GM19240 (cell line): ENCODE data around the gene LAMA5.

Source experiments
- DNase-seq: peaks from one replicate; pipeline ENCODE4 v3.0.0; 2011; ENCODE audit warnings: low spot score; ENCODE audit not compliant: insufficient read length

Gene LAMA5

DNA sequence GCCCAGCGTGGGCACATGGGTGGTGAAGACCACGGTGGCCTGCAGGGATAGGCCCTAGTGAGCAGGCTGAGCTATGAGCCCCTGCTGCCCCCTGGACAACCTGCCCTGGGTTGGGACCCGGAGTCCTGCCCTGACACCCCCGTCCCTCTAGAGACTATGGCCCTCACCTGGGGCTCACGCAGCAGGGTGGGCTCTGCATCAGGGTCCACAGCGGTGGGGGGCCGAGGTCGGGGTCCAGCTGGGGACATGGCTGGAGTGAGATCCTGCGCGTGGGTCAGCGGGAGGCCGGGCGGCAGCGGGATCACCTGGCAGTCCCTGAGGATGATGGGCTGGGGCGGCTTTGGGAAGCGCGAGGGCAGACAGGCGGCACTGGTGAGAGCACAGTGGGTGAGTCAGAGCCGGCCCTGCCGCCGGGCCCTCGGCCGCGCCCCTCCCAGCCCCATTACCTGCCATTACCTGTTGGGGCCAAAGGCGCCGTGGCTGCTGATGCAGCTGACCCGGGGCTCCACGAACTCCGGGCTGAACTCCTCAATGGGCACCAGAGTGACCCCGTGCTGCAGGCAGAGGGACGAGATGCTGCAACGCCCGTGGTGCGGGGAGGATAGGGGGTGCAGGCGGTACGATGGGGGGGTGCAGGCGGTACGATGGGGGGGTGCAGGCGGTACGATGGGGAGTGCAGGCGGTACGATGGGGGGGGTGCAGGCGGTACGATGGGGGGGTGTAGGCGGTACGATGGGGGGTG lies 36.4 kb downstream of the LAMA5 start:
- DNase-seq = no peak

- no peak for DNase-seq
Measured at GRCh38 chr20:62329389-62330377, 37.4 kb downstream of the LAMA5 start.

DNA sequence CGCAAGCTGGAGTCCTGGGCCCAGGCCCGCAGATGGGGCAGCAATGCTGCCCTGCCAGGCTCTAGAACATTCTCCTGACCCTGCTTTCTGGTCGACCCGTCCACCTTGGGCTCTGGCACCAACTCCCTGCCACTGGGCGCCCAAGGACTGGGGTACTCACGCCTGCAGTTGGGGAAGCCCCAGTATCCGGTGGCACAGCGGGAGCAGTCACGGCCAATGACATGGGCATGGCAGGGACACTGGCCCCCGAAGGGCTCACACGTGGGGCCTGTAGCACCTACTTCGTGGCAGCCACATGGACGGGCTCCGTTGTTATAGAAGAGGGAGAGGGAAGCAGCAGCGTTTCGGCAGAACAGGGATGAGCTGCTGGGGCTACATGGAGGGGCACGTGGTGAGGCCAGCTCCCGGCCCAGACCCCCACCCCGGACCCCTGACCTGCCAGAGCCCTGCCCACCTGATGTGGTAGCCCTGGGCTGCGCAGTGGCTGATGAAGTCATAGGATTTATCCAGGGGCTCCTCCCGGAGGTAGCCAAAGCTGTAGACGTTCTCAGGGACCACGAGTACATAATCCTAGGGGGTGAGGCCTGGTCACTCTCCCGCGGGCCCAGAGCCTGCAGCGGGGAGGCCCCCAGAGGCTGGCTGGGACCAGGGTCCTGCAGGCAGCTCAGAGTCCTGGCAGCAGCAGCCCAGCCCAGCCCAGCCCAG lies 38.3 kb downstream of the LAMA5 start:
- no peak for DNase-seq

DNA sequence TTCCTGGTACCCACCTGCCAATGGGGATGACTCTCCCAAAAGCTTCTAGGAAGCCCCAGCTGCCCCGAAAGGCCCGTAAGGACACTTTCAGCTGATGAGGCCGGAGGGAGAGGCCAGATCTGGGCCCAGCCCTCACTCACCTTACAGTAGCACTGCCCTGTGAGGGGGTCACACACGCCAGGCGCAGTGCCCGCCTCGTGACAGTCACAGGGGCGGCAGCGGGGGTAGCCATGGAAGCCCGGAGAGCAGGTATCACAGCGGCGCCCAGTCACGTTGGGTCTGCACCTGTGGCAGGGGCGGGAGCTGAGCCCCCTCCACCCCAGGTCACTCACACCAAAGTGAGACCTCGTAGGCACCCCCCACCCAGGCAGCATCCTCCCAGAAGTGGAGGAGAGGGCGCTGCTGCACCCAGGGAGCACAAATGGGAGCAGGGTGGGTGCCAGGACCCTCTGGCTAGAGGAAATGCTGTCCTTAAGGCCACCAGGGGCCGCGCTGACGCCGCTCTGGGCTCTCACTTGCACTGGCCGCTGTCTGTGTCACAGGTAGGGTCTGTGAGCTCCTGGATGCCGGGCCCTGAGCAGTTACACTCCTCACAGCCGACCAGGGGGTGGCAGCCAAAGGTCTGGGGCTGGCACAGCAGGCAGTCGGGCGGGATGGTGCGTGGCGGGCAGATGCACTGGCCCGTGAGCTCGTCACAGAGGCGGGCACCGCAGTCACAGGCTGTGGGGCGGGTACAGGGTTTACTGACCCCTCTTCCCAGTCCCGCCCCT lies 39.2 kb downstream of the LAMA5 start:
- no peak for DNase-seq

DNA sequence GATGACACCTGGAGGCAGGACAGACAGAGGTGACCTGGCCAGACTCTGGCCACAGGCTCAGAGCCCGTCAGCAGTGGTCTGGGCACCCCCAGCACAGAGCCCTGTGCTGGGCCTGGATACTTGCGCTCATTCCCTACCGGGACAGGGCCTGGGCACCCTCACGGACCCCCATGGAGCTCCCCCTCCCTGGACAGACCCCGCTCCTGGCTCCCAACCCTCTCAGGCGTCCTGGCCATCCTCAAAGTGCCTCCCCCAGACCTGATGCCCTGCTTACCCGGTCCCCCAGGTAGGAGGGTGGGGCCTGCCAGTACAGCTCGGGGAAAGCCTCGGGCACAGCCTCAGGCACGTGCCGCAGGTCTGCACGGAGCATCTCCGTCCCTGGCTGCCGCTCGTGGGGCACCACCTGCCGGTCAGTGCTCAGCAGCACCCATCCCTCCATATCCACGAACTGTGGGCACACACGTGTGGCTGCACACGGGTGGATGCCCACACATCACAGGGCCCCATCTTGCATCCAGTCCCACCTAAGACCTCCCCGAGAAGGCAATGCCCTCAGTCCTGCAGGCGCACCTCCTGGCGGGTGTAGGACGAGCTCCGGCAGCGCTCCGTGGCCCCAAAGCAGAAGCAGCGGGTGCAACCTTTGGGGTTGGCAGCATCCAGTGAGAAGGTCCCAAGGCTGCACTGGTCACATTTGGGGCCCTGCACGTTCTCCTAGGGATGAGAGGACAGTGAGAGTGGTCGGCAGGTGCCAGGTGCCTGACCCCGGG lies 40.0 kb downstream of the LAMA5 start:
- DNase-seq = no peak

DNA sequence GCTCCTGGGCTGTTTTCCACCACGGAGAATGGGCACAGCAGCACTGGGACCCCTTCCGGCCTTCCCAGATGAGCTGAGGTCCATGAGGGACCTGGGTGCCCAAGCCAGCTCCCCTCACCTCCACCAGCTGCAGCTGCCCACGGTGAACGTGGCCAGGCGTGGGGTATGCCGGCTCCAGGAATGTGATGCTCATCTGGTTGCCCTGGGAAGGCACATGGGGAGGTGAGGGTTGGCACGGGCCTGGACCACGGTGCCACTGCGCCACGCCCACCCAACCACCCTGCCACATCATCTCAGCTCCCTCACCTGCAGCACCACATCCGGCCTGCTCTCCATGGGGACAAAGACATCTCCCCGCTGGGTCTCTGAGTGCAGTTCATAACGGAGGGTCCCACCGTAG lies 40.6 kb downstream of the LAMA5 start:
- no peak for DNase-seq

DNA sequence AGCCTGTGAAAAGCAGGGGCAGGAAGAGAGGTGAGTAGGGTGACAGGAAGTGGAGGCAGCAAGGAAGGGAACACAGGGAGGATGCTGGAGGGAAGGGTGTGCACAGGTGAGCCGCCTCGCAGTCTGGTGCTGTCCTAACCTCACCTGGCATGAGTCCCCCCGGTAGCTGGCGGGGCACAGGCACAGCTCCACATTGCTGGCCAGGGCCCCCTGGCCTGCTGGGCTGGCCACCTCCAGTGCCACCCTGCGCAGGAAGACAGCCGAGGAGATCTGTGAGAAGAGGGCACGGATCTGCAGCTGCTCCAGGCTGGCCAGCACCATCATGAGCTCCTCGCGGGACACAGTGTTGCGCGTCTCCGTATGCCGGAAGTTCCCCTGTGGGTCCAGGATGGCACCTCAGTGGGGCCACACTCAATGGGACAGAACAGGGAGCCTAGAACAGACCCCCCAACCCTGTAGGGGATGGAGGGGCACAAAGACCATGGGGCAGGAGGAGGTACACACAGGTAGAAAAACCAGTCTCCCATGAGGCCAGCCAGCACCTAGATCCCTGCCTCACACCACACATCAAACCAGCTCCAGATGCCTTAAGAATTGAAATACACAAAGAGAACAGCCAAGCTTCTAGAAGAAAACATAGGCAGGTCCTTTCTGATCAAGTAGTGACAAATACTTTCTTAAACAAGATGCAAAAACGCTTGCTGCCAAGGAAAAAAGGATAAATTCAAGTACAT lies 41.8 kb downstream of the LAMA5 start:
- no peak for DNase-seq

DNA sequence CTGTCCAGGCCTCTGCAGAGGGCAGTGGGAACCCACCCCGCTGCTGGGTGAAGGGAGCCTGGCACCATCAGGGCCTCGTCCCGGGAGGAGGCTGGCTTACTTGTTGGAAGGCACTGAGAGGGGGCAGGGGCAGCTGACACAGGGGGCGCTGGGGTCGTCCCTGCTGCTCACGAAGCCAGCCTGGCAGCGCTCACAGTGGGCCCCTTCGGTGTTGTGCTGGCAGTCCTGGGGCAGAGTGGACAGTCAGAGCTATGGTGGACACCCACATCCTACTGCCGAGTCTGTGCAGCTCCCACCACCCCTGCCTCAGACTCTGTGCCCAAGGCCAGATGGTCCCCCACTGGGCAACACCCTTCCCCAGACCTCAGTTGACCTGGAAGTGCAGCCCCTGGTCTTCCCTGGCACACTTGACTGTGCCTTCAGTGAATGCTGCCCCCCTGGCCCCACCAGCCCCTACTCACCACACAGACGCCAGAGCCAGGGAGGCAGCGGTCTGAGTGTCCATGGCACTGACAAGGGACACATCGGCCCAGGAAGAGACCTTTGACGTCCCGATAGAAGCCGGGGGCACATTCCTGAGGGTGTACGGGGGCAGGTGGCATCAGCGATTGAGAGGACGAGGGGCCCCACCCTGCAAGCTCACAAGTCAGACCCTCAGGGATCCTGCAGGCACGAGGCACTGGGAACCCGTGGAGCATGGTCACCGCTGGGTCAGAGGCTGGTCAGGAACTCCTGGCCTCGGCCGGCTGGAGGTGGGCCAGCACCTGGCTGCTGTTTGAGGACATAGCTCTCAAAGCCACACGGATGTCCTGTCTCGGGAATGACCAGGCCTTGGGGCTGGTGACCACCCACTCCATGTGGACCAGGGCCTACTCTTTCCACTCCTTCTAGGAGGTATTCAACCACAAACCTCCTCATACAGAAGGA lies 42.9 kb downstream of the LAMA5 start:
- DNase-seq = no peak

- no peak for DNase-seq
Measured at GRCh38 chr20:62323146-62323979, 43.7 kb downstream of the LAMA5 start.

- DNase-seq = no peak
Measured at GRCh38 chr20:62322492-62323041, 44.5 kb downstream of the LAMA5 start.

GRCh38 chr20:62321975-62322374 lies 45.1 kb downstream of the LAMA5 start:
- no peak for DNase-seq

GRCh38 chr20:62321521-62321948 lies 45.6 kb downstream of the LAMA5 start:
- no peak for DNase-seq

DNA sequence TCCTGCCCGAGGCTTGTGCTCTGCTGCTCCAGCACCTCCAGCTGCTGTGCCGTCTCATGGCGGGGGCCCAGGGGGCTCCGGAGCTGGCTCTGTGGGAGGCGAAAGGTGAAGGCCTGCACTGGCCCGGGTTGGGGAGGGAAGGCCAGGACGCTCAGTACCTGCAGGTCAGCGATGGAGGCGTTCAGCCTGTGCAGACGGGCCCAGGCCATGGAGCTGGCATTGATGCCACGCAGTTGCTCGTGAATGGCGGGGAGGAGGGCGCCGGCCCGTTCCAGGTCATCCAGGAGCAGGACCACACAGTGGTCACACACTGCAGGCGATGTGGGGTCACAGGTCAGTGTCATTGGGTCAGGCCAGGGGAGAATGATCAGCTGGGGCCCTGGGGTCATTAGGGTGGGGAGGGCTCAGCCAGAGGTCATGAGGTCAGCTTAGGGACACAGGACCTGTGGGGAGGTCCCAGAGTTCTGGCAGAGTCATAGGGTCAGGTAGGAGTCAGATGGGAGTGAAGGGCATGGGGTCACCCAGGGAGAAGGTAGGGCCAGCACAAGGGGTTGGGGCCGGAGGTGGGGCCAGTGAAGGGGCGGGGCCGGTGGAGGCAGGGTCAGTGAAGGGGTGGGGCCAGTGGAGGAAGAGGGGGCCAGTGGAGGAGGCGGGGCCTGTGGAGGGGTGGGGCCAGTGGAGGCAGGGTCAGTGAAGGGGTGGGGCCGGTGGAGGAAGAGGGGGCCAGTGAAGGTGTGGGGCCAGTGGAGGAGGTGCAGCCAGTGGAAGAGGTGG lies 46.3 kb downstream of the LAMA5 start:
- DNase-seq = no peak

- no peak for DNase-seq
Measured at GRCh38 chr20:62319346-62319909, 47.7 kb downstream of the LAMA5 start.

DNA sequence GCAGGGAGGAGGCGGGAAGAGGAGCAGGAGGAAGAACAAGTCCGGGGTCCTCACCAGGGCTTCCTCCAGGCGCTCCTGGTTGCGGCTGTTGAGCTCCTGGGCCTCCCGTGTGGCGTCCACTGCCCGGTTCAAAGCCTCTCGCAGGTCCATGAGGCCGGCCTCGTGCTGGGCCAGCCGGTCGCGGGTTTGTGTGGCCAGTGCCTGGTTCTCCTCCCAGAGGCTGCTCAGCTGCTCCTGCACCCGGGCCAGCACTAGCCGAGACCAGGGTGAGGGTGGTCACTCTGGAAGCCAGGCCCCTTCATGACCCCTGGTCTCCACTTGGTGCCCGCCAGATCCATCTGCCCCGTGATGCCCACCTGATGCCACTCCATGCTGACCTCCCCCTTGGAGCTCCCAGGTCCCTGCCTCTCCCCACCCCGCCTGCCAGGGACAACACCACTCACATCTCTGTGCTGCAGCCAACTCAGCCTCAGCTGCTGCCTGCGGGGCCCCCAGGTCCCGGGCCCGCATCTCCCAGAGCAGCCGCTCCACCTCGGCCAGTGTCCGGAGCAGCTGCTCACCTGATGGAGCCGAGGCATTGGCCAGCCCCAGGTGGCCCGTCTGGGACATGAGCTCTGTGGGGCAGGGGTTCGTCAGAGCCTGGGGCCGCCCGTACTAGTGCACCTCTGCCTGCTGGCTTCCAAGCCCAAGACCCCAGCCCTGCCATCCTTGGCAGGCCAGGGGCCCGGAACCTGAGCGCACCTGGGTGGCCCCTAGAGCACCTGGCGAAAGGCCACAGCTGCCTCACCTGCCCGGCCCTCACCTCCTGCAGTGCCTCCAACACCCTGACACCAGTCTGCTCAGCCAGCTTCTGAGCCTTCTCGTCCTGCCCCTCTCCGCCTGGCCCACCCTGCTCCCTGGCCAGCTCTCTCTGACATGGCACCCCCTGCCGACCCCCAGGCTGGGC lies 48.4 kb downstream of the LAMA5 start:
- DNase-seq = no peak
